ENCODE data around the gene LRRC2.
"Not testable (repeated sequence)": the region's sequence is repeated elsewhere in the genome, so short reads cannot be mapped to it uniquely, and the experiment has no call there.

Gene LRRC2

GRCh38 chr3:46549408-46549904, 16.6 kb downstream of the LRRC2 start:
- Mint-ChIP-seq H3K36me3 (no peaks in the 10 kb centered on the region), H3K9me3 (ENCODE audit: low read depth) (no peaks in the 10 kb centered on the region), H3K27me3 (no peaks in the 10 kb centered on the region), H3K27ac (no peak overlapping the region), H3K4me1 (ENCODE audit: low read depth) (peaks cover 21% of the 10 kb centered on the region), H3K4me3 (no peak overlapping the region)

GRCh38 chr3:46548611-46549010, 17.5 kb downstream of the LRRC2 start:
- peaks cover 21% of the 10 kb centered on the region for H3K4me1 Mint-ChIP-seq (ENCODE audit: low read depth)
- H3K36me3 Mint-ChIP-seq; H3K4me3 Mint-ChIP-seq; H3K9me3 Mint-ChIP-seq (ENCODE audit: low read depth); H3K27me3 Mint-ChIP-seq; H3K27ac Mint-ChIP-seq: not testable (repeated sequence)

GRCh38 chr3:46546896-46547440, 19.1 kb downstream of the LRRC2 start:
- no peaks in the 10 kb centered on the region for H3K36me3 Mint-ChIP-seq
- H3K27me3 Mint-ChIP-seq = no peaks in the 10 kb centered on the region
- H3K27ac Mint-ChIP-seq = no peak overlapping the region
- H3K4me3 Mint-ChIP-seq = no peak overlapping the region
- peaks cover 28% of the 10 kb centered on the region for H3K4me1 Mint-ChIP-seq (ENCODE audit: low read depth)
- no peaks in the 10 kb centered on the region for H3K9me3 Mint-ChIP-seq (ENCODE audit: low read depth)

- Mint-ChIP-seq H3K36me3 (no peaks in the 10 kb centered on the region), H3K9me3 (ENCODE audit: low read depth) (no peaks in the 10 kb centered on the region), H3K4me1 (ENCODE audit: low read depth) (peaks cover 31% of the 10 kb centered on the region), H3K4me3 (no peak overlapping the region), H3K27me3 (no peaks in the 10 kb centered on the region), H3K27ac (no peak overlapping the region)
Observed at GRCh38 chr3:46545818-46546630, 20.1 kb downstream of the LRRC2 start.

- H3K36me3 Mint-ChIP-seq = no peaks in the 10 kb centered on the region
- H3K27ac Mint-ChIP-seq = no peak overlapping the region
- H3K4me1 Mint-ChIP-seq (ENCODE audit: low read depth) = peaks cover 33% of the 10 kb centered on the region
- no peak overlapping the region for H3K4me3 Mint-ChIP-seq
- H3K27me3 Mint-ChIP-seq = no peaks in the 10 kb centered on the region
- no peaks in the 10 kb centered on the region for H3K9me3 Mint-ChIP-seq (ENCODE audit: low read depth)
Observed at GRCh38 chr3:46544771-46545503, 21.2 kb downstream of the LRRC2 start.

GRCh38 chr3:46542801-46543201, 23.3 kb downstream of the LRRC2 start:
- Mint-ChIP-seq H3K27me3 (no peaks in the 10 kb centered on the region), H3K4me3 (no peak overlapping the region), H3K36me3 (no peaks in the 10 kb centered on the region), H3K4me1 (ENCODE audit: low read depth) (peaks cover 48% of the 10 kb centered on the region), H3K27ac (no peak overlapping the region), H3K9me3 (ENCODE audit: low read depth) (no peaks in the 10 kb centered on the region)

GRCh38 chr3:46542344-46542743, 23.8 kb downstream of the LRRC2 start:
- H3K4me3 Mint-ChIP-seq = no peak overlapping the region
- H3K27ac Mint-ChIP-seq = no peak overlapping the region
- no peaks in the 10 kb centered on the region for H3K9me3 Mint-ChIP-seq (ENCODE audit: low read depth)
- H3K4me1 Mint-ChIP-seq (ENCODE audit: low read depth) = peaks cover 53% of the 10 kb centered on the region
- no peaks in the 10 kb centered on the region for H3K27me3 Mint-ChIP-seq
- no peaks in the 10 kb centered on the region for H3K36me3 Mint-ChIP-seq

GRCh38 chr3:46541835-46542234, 24.3 kb downstream of the LRRC2 start:
- Mint-ChIP-seq H3K4me3 (no peak overlapping the region), H3K9me3 (ENCODE audit: low read depth) (no peaks in the 10 kb centered on the region), H3K4me1 (ENCODE audit: low read depth) (peaks cover 56% of the 10 kb centered on the region), H3K27me3 (no peaks in the 10 kb centered on the region), H3K36me3 (no peaks in the 10 kb centered on the region), H3K27ac (no peak overlapping the region)

- H3K27ac Mint-ChIP-seq = no peak overlapping the region
- H3K4me3 Mint-ChIP-seq = no peak overlapping the region
- H3K4me1 Mint-ChIP-seq (ENCODE audit: low read depth) = peaks cover 55% of the 10 kb centered on the region
Observed at GRCh38 chr3:46540550-46540949, 25.6 kb downstream of the LRRC2 start.

GRCh38 chr3:46539443-46540005, 26.6 kb downstream of the LRRC2 start:
- Mint-ChIP-seq H3K4me1 (ENCODE audit: low read depth) (peaks cover 52% of the 10 kb centered on the region), H3K9me3 (ENCODE audit: low read depth) (no peaks in the 10 kb centered on the region), H3K4me3 (peak overlapping the region; percentile 85), H3K27ac (peak overlapping the region; percentile 90), H3K36me3 (no peaks in the 10 kb centered on the region), H3K27me3 (peaks cover 2% of the 10 kb centered on the region)

More at GRCh38 chr3:46540550-46540949, 25.6 kb downstream of the LRRC2 start:
- Mint-ChIP-seq H3K27me3 (no peaks in the 10 kb centered on the region), H3K36me3 (no peaks in the 10 kb centered on the region), H3K9me3 (ENCODE audit: low read depth) (no peaks in the 10 kb centered on the region)

- peak overlapping the region; percentile 85 for H3K4me3 Mint-ChIP-seq
- peaks cover 2% of the 10 kb centered on the region for H3K27me3 Mint-ChIP-seq
- H3K9me3 Mint-ChIP-seq (ENCODE audit: low read depth) = no peaks in the 10 kb centered on the region
- peaks cover 54% of the 10 kb centered on the region for H3K4me1 Mint-ChIP-seq (ENCODE audit: low read depth)
- peak overlapping the region; percentile 90 for H3K27ac Mint-ChIP-seq
- no peaks in the 10 kb centered on the region for H3K36me3 Mint-ChIP-seq
Observed at GRCh38 chr3:46538803-46539442, 27.2 kb downstream of the LRRC2 start.

- not testable (repeated sequence) for H3K27me3 Mint-ChIP-seq; H3K36me3 Mint-ChIP-seq; H3K9me3 Mint-ChIP-seq (ENCODE audit: low read depth)
- peaks cover 55% of the 10 kb centered on the region for H3K4me1 Mint-ChIP-seq (ENCODE audit: low read depth)
- H3K4me3 Mint-ChIP-seq = peak overlapping the region; percentile 85
- peak overlapping the region; percentile 90 for H3K27ac Mint-ChIP-seq
Observed at GRCh38 chr3:46538425-46538802, 27.7 kb downstream of the LRRC2 start.

- peak overlapping the region; percentile 61 for H3K27ac Mint-ChIP-seq
- H3K4me3 Mint-ChIP-seq = peak overlapping the region; percentile 44
- H3K9me3 Mint-ChIP-seq (ENCODE audit: low read depth) = no peaks in the 10 kb centered on the region
- H3K36me3 Mint-ChIP-seq = no peaks in the 10 kb centered on the region
- H3K27me3 Mint-ChIP-seq = peaks cover 2% of the 10 kb centered on the region
- peaks cover 58% of the 10 kb centered on the region for H3K4me1 Mint-ChIP-seq (ENCODE audit: low read depth)
Observed at GRCh38 chr3:46537779-46538178, 28.3 kb downstream of the LRRC2 start.

- no peak overlapping the region for H3K27ac Mint-ChIP-seq
- no peaks in the 10 kb centered on the region for H3K9me3 Mint-ChIP-seq (ENCODE audit: low read depth)
- H3K4me1 Mint-ChIP-seq (ENCODE audit: low read depth) = peaks cover 55% of the 10 kb centered on the region
Observed at GRCh38 chr3:46537316-46537715, 28.8 kb downstream of the LRRC2 start.

More at GRCh38 chr3:46537316-46537715, 28.8 kb downstream of the LRRC2 start:
- Mint-ChIP-seq H3K36me3 (no peaks in the 10 kb centered on the region), H3K27me3 (peaks cover 2% of the 10 kb centered on the region), H3K4me3 (no peak overlapping the region)

Data from activated naive CD8-positive, alpha-beta T cell (primary cell).